Lung (tissue), 12 donors: ENCODE measurements around the gene VPS41. TPM values are rescaled to one million over a fixed set of nuclear protein-coding genes. Genes with fewer than 3 reads are reported as not detected.

ENCODE experiments used
- ATAC-seq: fragments of 200-7000 bp; cut with Tn5 transposase; one replicate; pipeline ENCODE4 v1.9.1; 2020; ENCODE audit warnings: moderate number of reproducible peaks; ENCODE audit not compliant: insufficient read depth, low FRiP score
- DNase-seq, 3 donors: peaks; one replicate each; pipeline ENCODE4 v3.0.0-alpha.2; 2013 to 2017
- H3K27ac ChIP-seq, 2 donors: one replicate each; pipeline ENCODE4 v1.5.1; 2013; ENCODE audit warnings: mild to moderate bottlenecking in 2 of 2, moderate library complexity in 2 of 2, control low read depth in 1 of 2, inconsistent platforms in 1 of 2, low read depth in 1 of 2, low read length in 1 of 2
- H3K27me3 ChIP-seq, 3 donors: one replicate each; pipeline ENCODE4 v1.5.1; 2013; ENCODE audit warnings: low read length in 2 of 3; ENCODE audit not compliant: control insufficient read depth in 3 of 3, insufficient read depth in 3 of 3
- H3K36me3 ChIP-seq, 4 donors: one replicate each; pipeline ENCODE4 v1.5.1; 2013; ENCODE audit warnings: low read length in 4 of 4, mild to moderate bottlenecking in 1 of 4, moderate library complexity in 1 of 4; ENCODE audit not compliant: control insufficient read depth in 4 of 4, insufficient read depth in 4 of 4
- H3K4me1 ChIP-seq, 5 donors: one replicate each; pipeline ENCODE4 v1.5.1; 2013; ENCODE audit warnings: low read length in 5 of 5, mild to moderate bottlenecking in 2 of 5, moderate library complexity in 1 of 5; ENCODE audit not compliant: control insufficient read depth in 5 of 5, insufficient read depth in 5 of 5
- H3K4me3 ChIP-seq: one replicate; pipeline ENCODE4 v1.5.1; 2013; ENCODE audit warnings: mild to moderate bottlenecking, control low read depth, moderate library complexity
- H3K9ac ChIP-seq, 2 donors: one replicate each; pipeline ENCODE4 v1.5.1; 2013; ENCODE audit warnings: low read length in 2 of 2, control low read depth in 1 of 2; ENCODE audit not compliant: insufficient read depth in 1 of 2
- H3K9me3 ChIP-seq, 4 donors: one replicate each; pipeline ENCODE4 v1.5.1; 2013; ENCODE audit warnings: low read length in 3 of 4, mild to moderate bottlenecking in 1 of 4, moderate library complexity in 1 of 4; ENCODE audit not compliant: control insufficient read depth in 4 of 4, insufficient read depth in 3 of 4
- CTCF ChIP-seq: IDR thresholded peaks from 2 replicates; pipeline ENCODE4 v1.5.1; 2012; ENCODE audit warnings: mild to moderate bottlenecking; ENCODE audit errors: control extremely low read depth, extremely low read depth
- WGBS, 2 donors: extraction: QIAGEN DNeasy Blood & Tissue Kit; methylation state at CpG; one replicate each; pipeline ENCODE4 v1.1.7; 2013; 5-methylcytosine and 5-hydroxymethylcytosine counted together
- polyA plus RNA-seq, 2 donors: library from polyadenylated mRNA; stranded (reverse); fragments of 200-250 nt; gene quantifications; one replicate each; pipeline ENCODE4 v1.2.1, GENCODE V29; 2013
- total RNA-seq, 2 donors: library from RNA; depleted of rRNA in 1 of 2; stranded (reverse); fragments of >200 nt in 1 of 2; gene quantifications; one replicate each; pipeline ENCODE4 v1.2.1, GENCODE V29; 2014 to 2021
- donor health status: control.
- donor health status: control.
- donor health status: Bipolar disorder and iron deficiency.
- donor health status: healthy.
- donor health status: DM: yes; HTN: yes; CAD: no.

Gene VPS41
- total and polyA plus RNA-seq, 4 donors: 13.8 to 88.6 (median 48.1) TPM

DNA sequence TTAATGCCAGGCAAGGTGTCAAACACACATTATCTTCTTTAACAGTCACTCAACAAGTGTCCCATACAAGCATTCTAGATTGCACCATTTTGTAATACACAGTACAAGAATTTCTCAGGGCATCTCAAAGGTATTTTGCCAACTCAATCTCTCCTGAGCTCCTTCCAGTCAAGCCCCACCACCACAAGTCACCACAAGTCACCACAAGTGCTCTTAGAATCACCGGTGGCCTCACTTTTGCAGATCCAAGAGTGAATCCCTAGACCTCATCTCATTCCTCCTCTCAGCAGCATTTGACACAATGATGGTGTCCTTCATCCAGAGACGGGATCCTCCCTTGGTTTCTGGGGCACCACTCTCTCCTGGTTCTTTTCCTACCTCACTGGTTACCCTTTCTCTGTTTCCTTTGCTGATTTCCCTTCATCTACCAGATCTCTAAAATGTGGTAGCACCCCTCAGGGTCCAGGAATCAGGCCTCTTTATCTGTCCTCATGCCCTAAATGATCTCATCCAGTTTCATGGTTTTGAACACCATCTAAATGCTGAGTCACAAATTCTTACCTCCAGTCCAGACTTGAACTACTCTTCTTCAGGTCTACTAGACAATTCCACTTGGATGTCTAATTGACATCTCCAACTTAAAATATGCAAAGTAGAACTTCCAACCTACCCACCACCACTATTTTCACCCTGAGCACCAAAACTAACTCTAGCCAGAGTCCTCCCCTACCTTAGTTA lies 26.9 kb downstream of the VPS41 start:
- no peaks in the 10 kb centered on the region for H3K36me3 ChIP-seq
- no peak overlapping the region for H3K4me3 ChIP-seq
- ATAC-seq (no peak), DNase-seq (no peak)
- no peaks in the 10 kb centered on the region for H3K9me3 ChIP-seq
- H3K4me1 ChIP-seq: peaks cover 0 to 4% (median 0%) of the 10 kb centered on the region in 5 donors
- no peak overlapping the region for H3K9ac ChIP-seq
- TF ChIP-seq CTCF: no peak
- H3K27me3 ChIP-seq: no peaks in the 10 kb centered on the region
- WGBS, 2 donors: 50 to 98% methylated on average over 2 of the region's 2 CpGs
- no peak overlapping the region for H3K27ac ChIP-seq

- H3K4me3 ChIP-seq: no peak overlapping the region
- H3K9ac ChIP-seq: no peak overlapping the region
- no peak overlapping the region for H3K27ac ChIP-seq
- TF ChIP-seq CTCF: no peak
- no peaks in the 10 kb centered on the region for H3K27me3 ChIP-seq
- DNase-seq: no peak
- H3K9me3 ChIP-seq: no peaks in the 10 kb centered on the region
- H3K36me3 ChIP-seq: no peaks in the 10 kb centered on the region
- peaks cover 0 to 5% (median 0%) of the 10 kb centered on the region in 5 donors for H3K4me1 ChIP-seq
- WGBS, 2 donors: 98% methylated on average over 3 of the region's 3 CpGs
- no peak for ATAC-seq
Observed at GRCh38 chr7:38881015-38881414, 28.0 kb downstream of the VPS41 start.

DNA sequence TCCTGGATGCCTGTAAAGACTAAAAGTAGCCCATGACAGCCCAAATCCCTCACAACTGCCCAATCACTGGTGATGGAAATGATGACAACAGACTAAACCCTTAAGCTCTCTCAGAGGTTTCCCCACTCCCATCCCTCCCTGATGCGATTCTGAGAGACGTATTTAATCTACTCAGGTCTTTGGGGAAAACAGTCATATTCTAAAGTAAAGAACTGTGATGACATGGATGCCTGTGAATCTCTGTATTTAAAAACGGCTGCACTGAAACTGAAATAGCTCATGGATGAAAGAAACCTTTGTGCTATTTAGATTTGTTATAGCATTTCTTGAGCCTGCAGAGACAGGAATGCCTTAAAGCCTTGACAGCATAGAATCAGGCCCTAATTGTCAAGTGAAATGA lies 28.5 kb downstream of the VPS41 start:
- Histone ChIP-seq H3K4me3 (no peak overlapping the region), H3K9ac (no peak overlapping the region), H3K36me3 (no peaks in the 10 kb centered on the region), H3K27ac (no peak overlapping the region), H3K27me3 (no peaks in the 10 kb centered on the region), H3K9me3 (no peaks in the 10 kb centered on the region), H3K4me1 (peaks cover 0 to 5% (median 0%) of the 10 kb centered on the region in 5 donors)
- ATAC-seq (no peak), DNase-seq (no peak)
- 92 to 94% methylated on average over 3 of the region's 3 CpGs for WGBS, 2 donors
- TF ChIP-seq CTCF: no peak

DNA sequence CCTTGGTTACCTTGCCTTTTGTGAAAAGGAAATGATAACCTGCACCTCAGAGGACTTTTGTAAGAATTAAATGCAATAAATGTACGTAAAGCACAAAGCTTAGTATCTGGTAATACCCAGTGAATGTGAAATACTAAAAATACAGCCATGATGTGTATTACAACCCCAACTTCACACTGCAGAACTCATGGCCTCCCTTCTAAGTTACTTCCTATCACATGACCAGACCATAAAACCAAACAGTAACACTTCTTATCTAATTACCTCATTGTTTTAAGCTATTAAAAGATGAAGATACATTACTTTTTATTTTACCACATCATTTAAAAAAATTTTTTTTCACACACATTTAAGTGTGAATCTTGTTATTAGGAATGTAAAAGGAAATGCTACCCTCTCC lies 29.0 kb downstream of the VPS41 start:
- H3K36me3 ChIP-seq: no peaks in the 10 kb centered on the region
- DNase-seq (no peak), ATAC-seq (no peak)
- H3K9me3 ChIP-seq: no peaks in the 10 kb centered on the region
- H3K9ac ChIP-seq: no peak overlapping the region
- no peak overlapping the region for H3K27ac ChIP-seq
- no peak for TF ChIP-seq CTCF
- 94 to 98% methylated on average over 1 of the region's 1 CpG for WGBS, 2 donors
- H3K4me3 ChIP-seq: no peak overlapping the region
- peaks cover 0 to 5% (median 0%) of the 10 kb centered on the region in 5 donors for H3K4me1 ChIP-seq
- H3K27me3 ChIP-seq: no peaks in the 10 kb centered on the region
